Measurements from ENCODE around the gene DELE1. TPM values are rescaled to one million over a fixed set of nuclear protein-coding genes. Genes with fewer than 3 reads are reported as not detected.

DELE1 gene
- 10 to 100 TPM; 79.9 to 85.5 TPM for total RNA-seq
- long read RNA-seq, full-length matches to known transcripts: 35 of 90 reads
- long read RNA-seq, partial matches to known transcripts: 35 of 90 reads
- long read RNA-seq, other reads (novel, unspliced or antisense): 20 of 90 reads

- intact Hi-C loops (cut with DNase I): loop anchor here in 1 of 2 donors (1.0 kb wide), 1 partner anchor 36 kb away; no protein-coding TSS in a partner anchor
- ATAC-seq: peak; percentile 99
- peak; percentile 97 for DNase-seq
Observed at GRCh38 chr5:141923448-141924313, at the start of gene DELE1. Gene DELE1 (plus strand): TSS chr5:141923871. CDS start chr5:141923942, 71 bp downstream.

GRCh38 chr5:141873933-141874261, 49.8 kb upstream of the DELE1 start:
- DNase-seq: no peak
- ATAC-seq: no peak
- intact Hi-C loops (cut with DNase I): no loop called here

GRCh38 chr5:141874262-141874964, 49.3 kb upstream of the DELE1 start:
- ATAC-seq: no peak
- intact Hi-C loops (cut with DNase I): no loop called here
- DNase-seq: peak; percentile 13

GRCh38 chr5:141875022-141875740, 48.5 kb upstream of the DELE1 start:
- intact Hi-C loops (cut with DNase I): loop anchor here (5.0 kb wide), 3 partner anchors 63 to 173 kb away; partner anchors contain the start of gene PCDH12 (in 1 of the 2)
- DNase-seq: no peak

GRCh38 chr5:141875795-141876627, 47.7 kb upstream of the DELE1 start:
- intact Hi-C loops (cut with DNase I): loop anchor here (5.0 kb wide), 3 partner anchors 64 to 174 kb away; partner anchors contain the start of gene PCDH12 (in 1 of the 2)
- DNase-seq: no peak
- peak in 1 of 2 donors; percentile 8 for ATAC-seq

More at GRCh38 chr5:141875022-141875740, 48.5 kb upstream of the DELE1 start:
- ATAC-seq: no peak

- no peak for DNase-seq
- intact Hi-C loops (cut with DNase I): loop anchor here (5.0 kb wide), 3 partner anchors 64 to 174 kb away; partner anchors contain the start of gene PCDH12 (in 1 of the 2)
- no peak for ATAC-seq
Observed at GRCh38 chr5:141876628-141877355, 46.9 kb upstream of the DELE1 start.

GRCh38 chr5:141877356-141878185, 46.1 kb upstream of the DELE1 start:
- DNase-seq (no peak), ATAC-seq (no peak)
- intact Hi-C loops (cut with DNase I): loop anchor here (5.0 kb wide), 3 partner anchors 65 to 175 kb away; partner anchors contain the start of gene PCDH12 (in 1 of the 2)

- peak; percentile 48 for DNase-seq
- intact Hi-C loops (cut with DNase I): loop anchor here (5.0 kb wide), 3 partner anchors 66 to 176 kb away; partner anchors contain the start of gene PCDH12 (in 1 of the 2)
- peak; percentile 67 to 69 for ATAC-seq
Observed at GRCh38 chr5:141878186-141878710, 45.4 kb upstream of the DELE1 start, which contains the start of gene PCDH1. Gene PCDH1 (minus strand): TSS chr5:141878410. CDS start chr5:141878262, 148 bp downstream.

- DNase-seq: peak; percentile 91
- intact Hi-C loops (cut with DNase I): loop anchor here (1.0 to 5.0 kb wide), 4 partner anchors 67 to 177 kb away; partner anchors contain the start of gene PCDH12 (in 1 of the 2)
- peak; percentile 87 to 88 for ATAC-seq
Observed at GRCh38 chr5:141878711-141879425, 44.8 kb upstream of the DELE1 start.

GRCh38 chr5:141879426-141879759, 44.3 kb upstream of the DELE1 start:
- no peak for DNase-seq
- no peak for ATAC-seq
- intact Hi-C loops (cut with DNase I): loop anchor here (1.0 to 5.0 kb wide), 4 partner anchors 67 to 177 kb away; partner anchors contain the start of gene PCDH12 (in 1 of the 2)

- no peak for ATAC-seq
- intact Hi-C loops (cut with DNase I): loop anchor here (1.0 to 10.0 kb wide), 6 partner anchors 68 to 193 kb away; partner anchors contain the start of gene PCDH12 (in 2 of the 2)
- DNase-seq: no peak
Observed at GRCh38 chr5:141879941-141880738, 43.5 kb upstream of the DELE1 start.

- DNase-seq (no peak), ATAC-seq (no peak)
- intact Hi-C loops (cut with DNase I): loop anchor here in 1 of 2 donors (5.0 to 10.0 kb wide), 2 partner anchors 74 to 194 kb away; partner anchors contain the start of gene PCDH12
Observed at GRCh38 chr5:141880961-141881801, 42.5 kb upstream of the DELE1 start.

GRCh38 chr5:141881886-141882285, 41.8 kb upstream of the DELE1 start:
- no peak for DNase-seq
- intact Hi-C loops (cut with DNase I): loop anchor here in 1 of 2 donors (5.0 to 10.0 kb wide), 2 partner anchors 73 to 195 kb away; partner anchors contain the start of gene PCDH12
- no peak for ATAC-seq
